Non-pigmented ciliary epithelial cell (primary cell): ENCODE results near the gene FBXO2.

Source experiments
- DNase-seq: peaks from one replicate; pipeline ENCODE4 v3.0.0-alpha.2; 2010; ENCODE audit warnings: low read depth

Gene FBXO2, protein sequence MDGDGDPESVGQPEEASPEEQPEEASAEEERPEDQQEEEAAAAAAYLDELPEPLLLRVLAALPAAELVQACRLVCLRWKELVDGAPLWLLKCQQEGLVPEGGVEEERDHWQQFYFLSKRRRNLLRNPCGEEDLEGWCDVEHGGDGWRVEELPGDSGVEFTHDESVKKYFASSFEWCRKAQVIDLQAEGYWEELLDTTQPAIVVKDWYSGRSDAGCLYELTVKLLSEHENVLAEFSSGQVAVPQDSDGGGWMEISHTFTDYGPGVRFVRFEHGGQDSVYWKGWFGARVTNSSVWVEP

DNA sequence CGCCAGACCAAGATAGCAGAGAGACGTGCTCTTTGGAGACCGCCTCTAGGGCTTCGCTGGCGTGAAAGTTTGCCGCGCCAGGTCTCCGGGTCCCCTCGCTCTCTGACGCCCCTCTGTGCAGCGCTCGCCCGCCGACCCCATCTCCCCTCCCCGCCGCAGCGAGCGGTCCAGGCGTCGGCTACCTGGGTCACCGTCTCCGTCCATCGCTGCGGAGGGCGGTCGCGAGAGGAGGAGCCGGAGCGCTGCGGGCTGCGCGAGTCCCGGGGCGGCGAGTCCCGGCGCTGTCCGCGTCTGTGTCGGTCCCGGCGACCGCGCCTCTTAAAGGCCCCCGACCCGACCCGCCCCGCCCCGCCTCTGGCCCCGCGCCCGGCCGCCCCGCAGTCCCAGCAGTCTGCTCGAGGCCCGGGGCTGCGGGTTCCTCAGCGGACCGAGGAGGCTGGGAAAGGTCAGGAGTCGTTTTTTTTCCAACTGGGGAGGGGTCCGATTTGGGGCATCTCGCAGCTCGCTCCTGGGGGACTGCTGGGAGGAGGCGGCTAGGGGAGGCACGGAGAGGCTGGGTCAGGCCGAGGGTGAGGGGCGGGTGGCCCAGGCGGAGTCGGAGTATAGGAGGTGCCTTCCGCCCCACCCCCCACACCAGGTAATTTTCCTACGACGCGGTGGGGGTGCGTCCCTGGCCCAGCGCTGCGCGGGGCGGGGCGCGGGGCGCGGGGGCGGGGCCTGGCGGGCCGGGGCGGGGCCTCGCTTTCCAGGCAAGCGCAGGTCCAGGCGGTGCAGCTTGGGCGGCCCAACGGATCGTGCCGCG, at the start of gene FBXO2, which contains the start of gene FBXO44:
TSS of gene FBXO2 (minus strand) at position 293 of the 802 bp plus-strand sequence. CDS start at position 204, 89 bp downstream.
TSS of gene FBXO44 (plus strand) at position 741 of the 802 bp plus-strand sequence. CDS start 959 bp downstream, outside the sequence.
- no peak for DNase-seq

DNA sequence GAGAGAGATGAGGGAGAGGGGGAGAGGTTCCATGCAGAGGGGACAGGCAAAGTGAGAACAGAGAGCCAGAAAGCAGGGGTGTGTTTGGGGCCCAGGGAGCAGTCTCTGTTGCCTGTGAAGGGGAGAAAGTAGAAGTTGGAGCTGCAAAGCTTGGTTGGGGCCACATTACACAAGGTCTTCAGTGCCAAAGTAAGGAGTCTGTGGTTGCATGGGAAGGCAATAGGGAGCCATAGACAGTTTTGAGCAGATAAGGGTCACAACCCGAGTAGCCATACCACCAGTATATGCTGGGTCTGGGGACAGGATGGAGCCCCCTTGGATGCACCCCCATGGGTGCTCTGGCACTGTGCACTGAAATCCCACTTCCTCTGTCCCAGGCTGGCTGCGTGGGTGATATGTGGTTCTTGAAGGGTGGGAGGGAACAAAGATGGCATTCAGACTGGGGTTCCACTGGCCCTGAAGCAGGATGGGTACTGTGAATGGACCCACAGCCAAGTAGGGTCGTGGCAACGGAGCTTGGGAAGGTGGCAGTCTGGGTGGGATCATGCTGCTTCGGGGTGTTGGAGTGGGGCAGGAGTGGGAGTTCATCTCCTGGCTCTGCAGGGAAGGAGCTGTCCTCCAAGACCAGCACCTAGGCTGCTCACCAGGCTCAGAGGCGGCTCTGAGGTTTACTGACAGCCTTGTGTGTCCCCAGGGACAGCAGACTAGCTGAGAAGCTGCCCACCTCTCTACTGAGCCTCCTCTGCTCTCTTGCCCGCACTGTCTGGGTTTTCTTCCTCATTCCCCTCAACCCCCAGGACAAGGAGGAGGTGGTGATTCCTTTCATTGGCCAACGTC, 49.3 kb upstream of the FBXO2 start:
- no peak for DNase-seq

DNA sequence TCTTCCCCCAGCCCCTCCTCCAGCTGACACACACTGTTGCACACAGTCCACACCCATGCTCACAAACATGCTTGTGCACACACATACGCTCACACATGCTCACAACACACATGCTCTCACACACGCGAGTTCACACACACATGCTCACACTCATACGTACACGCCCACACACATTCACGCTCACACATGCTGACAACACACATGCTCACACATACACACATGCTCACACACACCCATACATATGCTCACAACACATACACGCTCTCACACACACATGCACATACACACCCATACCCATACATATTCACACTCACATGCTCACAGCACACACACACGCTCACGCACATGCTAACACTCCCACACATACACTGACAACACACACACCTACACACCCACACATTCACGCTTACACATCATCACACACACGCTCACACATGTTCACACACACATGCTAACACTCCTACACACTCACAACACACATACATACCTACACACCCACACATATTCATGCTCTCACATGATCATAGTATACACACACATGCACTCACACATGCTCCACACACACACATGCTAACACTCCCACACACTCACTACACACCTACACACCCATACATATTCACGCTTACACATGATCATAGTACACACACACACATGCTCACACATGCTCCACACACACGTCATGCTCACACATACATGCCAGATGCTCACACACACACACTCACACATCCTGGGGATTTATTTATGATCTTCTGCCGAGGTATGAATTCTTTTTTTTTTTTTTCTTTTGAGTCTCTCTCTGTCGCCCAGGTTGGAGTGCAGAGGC, 48.0 kb upstream of the FBXO2 start:
- no peak for DNase-seq

DNA sequence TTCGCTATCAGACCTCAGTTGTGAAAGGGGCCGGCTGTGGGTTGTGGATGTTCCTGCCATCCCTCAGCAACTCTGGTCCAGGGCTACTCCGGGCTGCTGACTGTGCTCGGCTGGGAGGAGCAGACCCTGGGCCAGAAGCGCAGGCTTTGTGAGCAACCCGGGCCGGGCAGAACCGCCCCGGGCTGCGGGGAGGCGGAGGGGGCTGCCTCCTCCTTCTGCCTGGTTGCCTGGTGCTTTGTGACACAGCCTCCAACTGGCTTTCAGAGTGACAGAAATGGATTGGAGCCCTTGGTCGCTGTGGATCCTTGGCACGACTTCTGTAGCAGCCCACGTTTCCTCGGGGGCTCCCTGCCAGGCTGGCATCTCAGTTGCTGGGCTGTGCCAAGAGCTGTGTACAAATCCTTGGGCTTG, 47.3 kb upstream of the FBXO2 start:
- DNase-seq = no peak

DNA sequence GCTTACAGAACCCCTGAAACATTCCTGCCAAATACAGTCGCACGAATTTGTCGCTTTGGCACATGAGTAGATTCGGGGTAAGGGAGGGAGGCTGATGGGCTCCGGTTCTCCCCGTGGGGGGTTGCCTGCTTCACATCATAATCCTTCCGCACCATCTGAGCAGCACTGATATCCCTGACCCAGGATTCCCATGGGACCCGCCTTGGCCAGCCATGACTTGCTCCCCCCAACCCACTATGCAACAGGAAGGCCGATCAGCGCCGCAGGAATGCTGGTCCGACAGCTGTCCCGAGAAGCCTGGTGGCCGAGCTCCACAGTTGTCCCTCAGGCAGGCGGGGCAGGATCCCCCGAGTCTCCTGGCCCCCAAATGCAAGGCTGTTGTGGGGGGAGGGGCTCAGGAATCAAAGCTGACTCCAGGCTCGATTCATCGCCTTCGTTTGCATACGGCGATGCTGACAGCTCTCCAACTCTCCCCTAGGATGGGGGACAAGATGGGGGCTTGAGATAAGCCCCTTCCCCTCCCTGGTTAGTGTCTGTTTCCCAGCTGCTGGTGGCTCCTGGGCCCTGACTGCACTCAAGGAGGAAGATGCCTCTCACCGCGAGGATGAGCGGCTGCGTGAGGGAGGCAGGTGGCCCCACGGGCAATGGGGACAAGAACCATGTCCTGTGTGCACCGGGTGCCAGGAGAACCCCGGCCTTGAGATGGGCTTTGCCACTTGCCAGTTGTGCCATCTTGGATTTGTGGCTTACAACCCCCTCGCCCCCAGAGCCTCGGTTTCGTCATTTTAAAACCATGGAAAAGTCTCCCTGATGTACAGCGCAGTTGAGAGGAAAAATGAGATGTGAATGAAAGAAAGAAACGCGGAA, 46.6 kb upstream of the FBXO2 start:
- no peak for DNase-seq

DNA sequence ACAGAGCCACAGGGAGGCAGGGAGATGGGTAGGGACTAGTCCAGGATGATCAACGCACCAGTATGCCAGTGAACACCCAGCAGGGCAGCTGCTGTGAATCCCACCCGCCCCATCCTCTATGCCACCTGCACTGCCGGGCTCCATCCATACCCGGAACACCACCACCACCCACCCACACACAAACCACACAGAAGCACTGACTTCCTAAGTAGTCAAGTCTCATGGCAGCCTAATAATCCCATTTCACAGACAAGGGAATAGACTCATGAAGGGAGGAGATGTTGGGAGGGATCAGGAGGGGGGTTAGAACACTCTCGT, 43.6 kb upstream of the FBXO2 start:
- DNase-seq = no peak

DNA sequence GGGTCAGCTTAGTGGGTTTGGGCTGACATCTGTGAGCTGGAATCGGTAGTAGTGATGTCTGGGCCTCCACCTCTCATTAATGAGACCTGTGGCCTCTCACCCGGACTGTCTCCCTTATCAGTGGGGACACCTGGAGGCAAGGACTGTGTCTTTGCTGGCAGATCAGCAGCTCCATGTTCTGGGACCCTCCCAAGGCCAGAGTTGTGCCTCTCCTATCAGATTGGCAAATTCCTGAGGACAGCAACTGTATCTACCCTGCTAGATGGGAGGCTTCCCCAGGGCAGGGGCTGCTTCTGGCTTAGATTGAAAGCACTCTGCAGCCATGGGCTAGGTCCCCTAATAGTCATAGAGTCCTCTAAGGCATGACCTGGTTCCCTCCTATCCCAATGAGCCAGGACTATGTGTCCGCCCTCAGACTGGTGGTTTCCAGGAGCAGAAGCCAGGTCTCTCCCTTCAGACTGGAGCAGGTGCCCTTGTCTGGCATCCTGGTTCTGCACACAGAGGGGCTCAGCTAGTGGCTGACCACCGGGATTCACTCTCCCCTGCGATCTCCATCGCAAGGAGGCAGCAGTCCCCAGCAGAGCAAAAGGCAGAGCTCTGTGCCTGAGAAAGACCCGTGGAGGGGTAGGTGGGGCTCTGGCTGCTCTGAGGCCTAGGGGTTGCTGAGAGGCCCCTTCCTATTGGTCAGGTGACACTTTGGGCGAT, 43.1 kb upstream of the FBXO2 start:
- no peak for DNase-seq

DNA sequence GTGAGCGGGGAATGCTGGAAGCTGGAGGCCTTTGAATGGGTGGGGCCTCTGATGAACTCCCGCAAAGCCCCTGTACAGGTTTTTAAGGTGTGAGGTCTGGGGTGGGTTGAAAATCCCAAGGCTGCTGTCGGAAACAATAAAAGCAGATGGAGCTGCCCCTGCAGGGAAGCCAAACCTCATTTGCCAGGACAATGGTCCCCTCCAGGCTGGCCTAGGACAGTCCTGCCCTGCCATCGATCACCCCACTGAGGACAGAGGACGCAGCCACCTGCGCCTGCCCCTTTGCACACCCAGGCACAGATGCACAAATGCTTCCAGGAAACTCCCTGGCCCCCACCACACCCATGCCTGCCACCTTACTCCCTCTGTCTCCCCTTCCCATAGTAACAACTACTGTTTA, 41.6 kb upstream of the FBXO2 start:
- no peak for DNase-seq

DNA sequence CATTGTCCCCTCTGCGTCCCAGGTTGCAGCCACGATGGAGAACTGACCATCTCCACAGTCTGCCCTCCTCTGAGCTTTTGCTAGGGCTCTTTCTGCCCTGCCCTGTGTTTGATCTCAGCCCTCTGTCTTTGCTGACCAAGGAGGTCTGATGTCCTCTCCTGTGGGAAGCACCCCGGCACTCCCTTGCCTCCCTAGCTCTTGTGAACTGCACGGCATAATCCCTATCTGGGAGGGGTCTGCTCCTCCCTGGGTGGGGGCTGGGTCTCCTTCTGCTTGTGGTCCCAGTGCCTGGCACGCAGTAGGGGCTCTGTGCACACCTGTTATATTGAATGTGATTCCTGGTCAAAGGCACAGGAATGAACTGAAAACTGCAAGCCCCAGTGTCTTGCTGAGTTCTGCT, 39.7 kb upstream of the FBXO2 start:
- no peak for DNase-seq

DNA sequence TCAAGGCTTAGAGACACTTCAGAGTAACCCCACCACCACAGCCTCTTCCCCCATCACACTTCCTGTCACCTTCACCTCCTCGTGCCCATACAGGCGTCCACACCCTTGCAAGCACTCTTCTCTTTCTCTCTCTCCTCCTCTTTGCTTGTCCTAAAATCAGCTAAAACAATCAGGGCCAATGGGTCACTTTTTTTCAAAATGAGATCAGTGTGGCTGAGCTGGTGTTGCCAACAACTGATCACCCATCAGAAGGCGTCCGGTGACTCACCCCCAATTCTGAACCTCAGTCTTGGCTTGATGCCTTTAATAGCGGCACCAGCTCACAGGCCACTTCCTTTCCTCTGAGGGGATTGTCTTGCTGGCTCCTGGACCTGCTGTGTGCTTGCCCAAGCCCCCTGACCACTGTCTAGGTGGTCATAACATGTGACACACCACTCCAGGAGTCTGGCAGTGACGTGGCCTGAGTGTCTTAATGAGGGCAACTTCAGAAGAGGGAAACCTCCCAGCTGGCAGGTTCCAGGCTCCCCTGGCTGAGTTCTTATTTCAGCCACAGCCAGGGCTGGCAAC, 38.9 kb upstream of the FBXO2 start:
- peak; percentile 35 for DNase-seq

DNA sequence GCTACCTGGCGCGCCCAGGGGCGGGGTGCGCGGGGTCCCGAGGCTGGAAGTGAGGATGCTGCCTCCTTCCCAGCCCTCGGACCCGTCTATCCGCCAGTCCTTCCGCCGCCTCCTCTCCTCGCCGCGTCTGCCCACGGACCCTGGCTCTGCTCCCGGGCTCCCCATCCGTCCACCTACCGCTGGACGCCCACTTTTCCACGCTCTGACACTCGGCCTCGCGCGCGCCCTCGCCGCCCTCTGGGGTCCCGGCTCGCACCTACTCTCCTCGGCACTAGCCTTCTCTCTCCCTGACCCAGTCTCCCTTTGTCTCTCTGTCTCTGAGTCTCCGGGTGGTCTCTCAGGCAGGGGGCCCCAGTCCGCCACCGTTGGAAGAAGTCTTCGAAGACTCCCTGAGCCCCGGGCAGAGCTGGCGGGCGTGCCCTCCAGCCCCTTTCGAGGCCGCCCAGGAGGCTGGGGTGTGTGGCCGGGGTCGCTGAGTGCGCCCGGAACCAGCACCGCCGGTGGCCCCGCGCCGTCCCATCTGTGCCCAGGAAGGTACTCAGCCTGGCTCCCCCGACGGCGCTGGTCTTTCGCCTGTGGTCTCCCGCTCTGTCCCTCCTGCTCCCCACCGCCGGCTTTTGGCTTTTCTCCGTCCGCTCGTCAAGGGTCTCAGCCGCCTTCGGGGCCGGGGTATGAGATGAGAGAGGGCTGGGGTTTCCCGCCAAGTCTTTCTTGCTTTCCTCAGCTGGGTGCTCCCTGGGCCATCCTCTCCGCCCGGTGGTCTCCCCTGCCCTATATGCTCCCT, 37.9 kb upstream of the FBXO2 start:
- no peak for DNase-seq

DNA sequence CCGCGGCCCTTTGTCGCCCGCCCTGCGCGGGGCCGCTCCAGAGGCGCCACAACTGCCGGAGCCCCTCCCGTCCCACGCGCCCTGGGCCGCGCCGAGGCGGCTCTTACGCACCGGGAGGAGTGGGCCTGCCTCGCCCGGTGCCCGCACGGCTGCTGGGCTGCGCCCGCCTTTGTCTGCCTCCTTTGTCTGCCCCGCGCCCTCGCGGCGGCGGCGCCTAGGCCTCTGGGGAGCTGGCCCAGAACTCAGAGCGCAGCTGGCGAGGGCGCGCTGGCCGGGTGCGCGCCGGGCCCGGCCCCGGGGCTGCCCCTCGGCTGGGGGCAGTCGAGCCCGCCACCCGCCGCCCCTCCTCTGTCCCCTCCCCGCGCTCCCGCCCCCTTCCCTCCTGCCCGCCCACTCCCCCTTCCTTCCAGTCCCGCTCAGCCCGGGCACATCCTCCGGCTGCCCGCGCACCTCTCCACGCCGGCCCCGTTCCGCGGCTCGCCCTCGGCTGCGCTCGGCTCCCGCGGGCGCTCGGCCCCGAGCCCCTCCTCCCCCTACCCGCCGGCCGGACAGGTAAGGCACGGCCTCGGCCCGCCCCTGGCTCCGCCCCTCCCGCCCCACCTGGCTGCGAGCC, 37.2 kb upstream of the FBXO2 start, which contains the start of gene DRAXIN:
TSS of gene DRAXIN (plus strand) at position 409 of the 613 bp plus-strand sequence. CDS start 14,549 bp downstream, outside the sequence.
- no peak for DNase-seq

DNA sequence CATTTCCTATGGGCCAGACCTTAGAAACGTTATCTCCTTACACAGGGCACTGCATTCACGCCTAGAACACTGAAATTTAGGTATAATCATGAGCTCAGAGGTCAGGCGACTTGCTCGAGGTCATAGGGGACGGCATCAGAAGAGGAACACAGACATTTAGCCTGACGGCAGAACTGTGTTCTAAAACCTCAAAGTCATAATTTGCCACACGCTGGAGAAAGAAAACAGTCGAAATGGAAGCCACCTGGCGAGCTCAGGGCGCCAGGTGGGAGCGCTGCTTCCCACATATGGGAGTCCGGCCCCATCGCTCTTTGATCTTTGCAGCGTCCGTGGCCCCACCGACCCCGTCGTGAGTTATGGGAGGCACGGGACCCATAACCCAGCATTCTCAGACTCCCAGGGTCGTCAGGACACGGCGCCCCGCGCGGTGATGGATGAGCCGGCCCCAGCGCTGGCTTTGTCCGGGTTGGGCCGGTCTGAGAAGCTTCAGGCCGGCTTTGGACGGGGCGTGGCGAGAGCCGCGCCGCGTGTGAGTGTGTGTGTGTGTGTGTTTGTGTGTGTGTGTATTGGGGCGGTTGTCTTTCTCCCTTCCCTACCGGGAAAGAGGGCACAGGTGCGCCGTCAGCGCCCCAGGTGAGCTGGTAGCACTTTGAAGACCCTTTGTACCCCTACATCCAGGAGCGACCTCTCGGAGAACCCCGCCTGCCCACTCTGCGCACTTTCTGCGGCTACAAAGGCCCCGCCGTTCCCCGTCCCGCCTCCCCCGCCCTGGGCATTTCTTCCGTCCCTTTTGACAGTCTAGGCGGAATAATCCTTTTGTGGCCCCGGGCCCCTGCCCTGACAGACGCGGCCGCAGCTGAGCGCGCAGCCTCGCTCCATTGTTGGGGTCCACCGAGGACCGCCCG, 36.4 kb upstream of the FBXO2 start:
- DNase-seq = no peak

DNA sequence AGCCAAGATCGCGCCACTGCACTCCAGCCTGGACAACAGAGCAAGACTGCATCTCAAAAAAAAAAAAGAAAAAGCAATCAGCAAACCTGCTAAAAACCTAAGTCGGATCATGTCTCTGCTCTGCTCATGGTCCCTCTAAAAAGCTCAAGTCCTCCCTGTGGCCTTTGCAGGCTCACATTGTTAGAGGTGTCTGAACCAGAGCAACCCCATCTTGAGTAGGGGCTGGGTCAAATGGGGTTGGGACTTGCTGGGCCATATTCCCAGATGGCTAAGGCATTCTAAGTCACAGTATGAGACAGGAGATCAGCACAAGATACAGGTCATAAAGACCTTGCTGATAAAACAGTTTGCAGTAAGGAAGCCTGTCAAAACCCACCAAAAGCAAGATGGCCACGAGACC, 34.3 kb upstream of the FBXO2 start:
- no peak for DNase-seq

DNA sequence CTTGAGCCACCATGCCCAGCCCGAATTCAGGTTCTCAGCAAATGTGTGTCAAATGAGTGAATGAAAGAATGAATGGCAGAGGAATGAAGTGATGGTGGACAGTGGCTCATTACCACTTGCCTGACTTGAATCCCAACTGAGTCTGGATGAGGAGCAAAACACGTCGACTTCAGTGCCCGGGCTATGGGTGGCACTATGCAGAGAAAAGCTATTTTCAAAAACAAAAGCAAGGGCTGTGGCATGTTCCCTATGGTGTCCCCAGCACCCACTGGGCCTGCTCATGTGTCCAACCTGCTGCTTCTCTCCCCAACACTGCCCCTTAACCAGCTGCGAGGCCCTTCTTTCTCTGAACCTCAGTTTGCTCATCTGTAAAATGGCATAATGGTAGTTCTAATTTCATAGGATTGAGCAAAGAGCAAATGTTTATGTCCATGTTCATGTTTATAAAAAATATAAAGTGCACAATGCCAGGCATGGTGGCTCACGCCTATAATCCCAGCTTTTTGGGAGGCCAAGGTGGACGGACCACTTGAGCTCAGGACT, 31.1 kb upstream of the FBXO2 start:
- no peak for DNase-seq

DNA sequence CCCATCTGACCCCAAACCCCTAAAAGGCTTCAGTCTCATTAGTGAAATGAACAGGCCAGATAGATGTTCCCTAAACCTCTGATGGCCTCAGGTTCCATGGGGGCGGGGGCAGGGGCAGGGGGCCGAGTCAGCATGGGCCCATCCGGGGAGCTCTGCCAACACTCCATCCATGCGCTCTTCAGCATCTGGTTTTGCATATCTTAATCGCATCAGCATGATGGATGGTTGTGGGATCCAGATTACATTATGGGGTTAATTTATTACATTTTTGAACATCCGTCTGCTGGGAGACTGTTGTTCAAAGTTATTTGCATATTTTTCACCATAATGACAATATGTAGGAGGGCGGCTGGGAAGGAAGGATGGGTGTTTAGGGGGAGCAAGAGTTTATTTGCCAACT, 29.8 kb upstream of the FBXO2 start:
- no peak for DNase-seq

DNA sequence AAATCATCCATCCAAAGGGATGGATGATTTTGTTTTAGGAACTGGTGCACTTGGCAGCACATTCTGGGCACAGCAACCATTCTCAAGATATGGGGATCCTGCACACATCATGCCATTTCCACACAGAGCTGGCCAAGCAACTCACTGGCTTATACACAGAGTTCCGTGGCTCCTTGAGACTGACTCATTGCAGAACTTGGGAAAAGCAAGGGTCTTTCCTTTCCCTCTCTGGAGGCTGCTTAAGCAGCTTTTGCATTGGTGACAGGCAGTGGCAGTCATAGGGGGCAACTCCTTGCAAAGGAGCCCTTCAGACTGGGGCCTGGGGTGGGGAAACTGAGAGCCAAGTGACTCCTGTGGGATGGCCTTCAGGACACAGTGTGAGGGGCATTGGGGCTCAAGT, 28.6 kb upstream of the FBXO2 start:
- DNase-seq = no peak
